Activated B cell treated with CpG ODN at 0.5 μM for 24 hours (primary cell): ENCODE measurements around the gene CYGB. TPM values are rescaled to one million over a fixed set of nuclear protein-coding genes. Genes with fewer than 3 reads are reported as not detected.

Experiments
- ATAC-seq: fragments of 200-7000 bp; cut with Tn5 transposase; one replicate; pipeline ENCODE4 v1.10.0; 2021; ENCODE audit warnings: low read depth, mild to moderate bottlenecking, moderate library complexity
- CTCF ChIA-PET: fragments of 350-600 bp; sonication (Branson Sonifier 250); formaldehyde crosslinking; loops from one replicate; lab custom pipeline; 2021; ENCODE audit warnings: antibody characterized with exemption; lab: Charles Lee
- POLR2A ChIA-PET: fragments of 350-600 bp; sonication (Branson Sonifier 250); formaldehyde crosslinking; loops from one replicate; lab custom pipeline; 2021; ENCODE audit warnings: antibody characterized with exemption; lab: Charles Lee
- DNase-seq: peaks from one replicate; pipeline ENCODE4 v3.0.0; 2022
- H3K27ac Mint-ChIP-seq: one replicate; pipeline ENCODE4 v1.8.0; 2020; ENCODE audit warnings: mixed read lengths
- H3K27me3 Mint-ChIP-seq: one replicate; pipeline ENCODE4 v1.8.0; 2021; ENCODE audit warnings: mixed read lengths
- H3K36me3 Mint-ChIP-seq: one replicate; pipeline ENCODE4 v1.8.0; 2021; ENCODE audit warnings: low read depth, mixed read lengths
- H3K4me1 Mint-ChIP-seq: one replicate; pipeline ENCODE4 v1.8.0; 2021; ENCODE audit warnings: mixed read lengths
- H3K4me3 Mint-ChIP-seq: one replicate; pipeline ENCODE4 v1.8.0; 2020; ENCODE audit warnings: mild to moderate bottlenecking, mixed read lengths
- H3K9me3 Mint-ChIP-seq: one replicate; pipeline ENCODE4 v1.8.0; 2020; ENCODE audit warnings: mixed read lengths
- intact Hi-C: fragments of 100-400 bp; cut with micrococcal nuclease; formaldehyde crosslinking; loops from one replicate; pipeline ENCODE4 v1.15.1; 2024
- total RNA-seq: library from RNA; stranded (reverse); gene quantifications from 2 replicates; pipeline ENCODE4 v1.2.3, GENCODE V29; 2022
- TF ChIP-seq, protein P1 (sequence below): fragments of 200-600 bp; IDR thresholded peaks from one replicate; pipeline ENCODE4 v1.8.0; 2022; ENCODE audit warnings: antibody characterized with exemption, mild to moderate bottlenecking

The CYGB gene
- total RNA-seq, 1 donor from 2014 or later: 0.49 TPM

DNA sequence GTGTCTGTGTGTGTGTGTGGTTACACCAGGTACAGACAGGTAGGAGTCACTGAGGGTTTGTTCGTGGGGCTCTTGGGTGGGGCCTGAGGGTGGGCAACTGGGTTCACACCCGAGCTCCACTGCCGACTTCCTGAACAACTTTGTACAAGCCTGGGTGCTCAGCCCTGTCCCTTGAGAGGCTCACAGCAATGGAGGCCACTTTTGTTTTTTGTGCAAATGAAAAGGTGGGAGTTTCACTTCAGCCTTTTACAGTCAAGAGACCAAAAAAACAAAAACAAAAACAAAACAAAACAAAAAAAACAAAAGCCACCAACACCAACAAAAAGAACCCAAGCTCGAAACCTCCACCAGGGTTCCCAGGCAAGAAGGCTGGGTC, 38.6 kb downstream of the CYGB start:
- TF ChIP-seq, protein P1, sequence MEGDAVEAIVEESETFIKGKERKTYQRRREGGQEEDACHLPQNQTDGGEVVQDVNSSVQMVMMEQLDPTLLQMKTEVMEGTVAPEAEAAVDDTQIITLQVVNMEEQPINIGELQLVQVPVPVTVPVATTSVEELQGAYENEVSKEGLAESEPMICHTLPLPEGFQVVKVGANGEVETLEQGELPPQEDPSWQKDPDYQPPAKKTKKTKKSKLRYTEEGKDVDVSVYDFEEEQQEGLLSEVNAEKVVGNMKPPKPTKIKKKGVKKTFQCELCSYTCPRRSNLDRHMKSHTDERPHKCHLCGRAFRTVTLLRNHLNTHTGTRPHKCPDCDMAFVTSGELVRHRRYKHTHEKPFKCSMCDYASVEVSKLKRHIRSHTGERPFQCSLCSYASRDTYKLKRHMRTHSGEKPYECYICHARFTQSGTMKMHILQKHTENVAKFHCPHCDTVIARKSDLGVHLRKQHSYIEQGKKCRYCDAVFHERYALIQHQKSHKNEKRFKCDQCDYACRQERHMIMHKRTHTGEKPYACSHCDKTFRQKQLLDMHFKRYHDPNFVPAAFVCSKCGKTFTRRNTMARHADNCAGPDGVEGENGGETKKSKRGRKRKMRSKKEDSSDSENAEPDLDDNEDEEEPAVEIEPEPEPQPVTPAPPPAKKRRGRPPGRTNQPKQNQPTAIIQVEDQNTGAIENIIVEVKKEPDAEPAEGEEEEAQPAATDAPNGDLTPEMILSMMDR: no peak
- CTCF ChIA-PET: interaction anchor here (1.0 to 11.4 kb wide), 5 partner anchors 18 to 45 kb away, joined by 4 to 129 read pairs (median 4); partner anchors contain the start of gene AANAT

DNA sequence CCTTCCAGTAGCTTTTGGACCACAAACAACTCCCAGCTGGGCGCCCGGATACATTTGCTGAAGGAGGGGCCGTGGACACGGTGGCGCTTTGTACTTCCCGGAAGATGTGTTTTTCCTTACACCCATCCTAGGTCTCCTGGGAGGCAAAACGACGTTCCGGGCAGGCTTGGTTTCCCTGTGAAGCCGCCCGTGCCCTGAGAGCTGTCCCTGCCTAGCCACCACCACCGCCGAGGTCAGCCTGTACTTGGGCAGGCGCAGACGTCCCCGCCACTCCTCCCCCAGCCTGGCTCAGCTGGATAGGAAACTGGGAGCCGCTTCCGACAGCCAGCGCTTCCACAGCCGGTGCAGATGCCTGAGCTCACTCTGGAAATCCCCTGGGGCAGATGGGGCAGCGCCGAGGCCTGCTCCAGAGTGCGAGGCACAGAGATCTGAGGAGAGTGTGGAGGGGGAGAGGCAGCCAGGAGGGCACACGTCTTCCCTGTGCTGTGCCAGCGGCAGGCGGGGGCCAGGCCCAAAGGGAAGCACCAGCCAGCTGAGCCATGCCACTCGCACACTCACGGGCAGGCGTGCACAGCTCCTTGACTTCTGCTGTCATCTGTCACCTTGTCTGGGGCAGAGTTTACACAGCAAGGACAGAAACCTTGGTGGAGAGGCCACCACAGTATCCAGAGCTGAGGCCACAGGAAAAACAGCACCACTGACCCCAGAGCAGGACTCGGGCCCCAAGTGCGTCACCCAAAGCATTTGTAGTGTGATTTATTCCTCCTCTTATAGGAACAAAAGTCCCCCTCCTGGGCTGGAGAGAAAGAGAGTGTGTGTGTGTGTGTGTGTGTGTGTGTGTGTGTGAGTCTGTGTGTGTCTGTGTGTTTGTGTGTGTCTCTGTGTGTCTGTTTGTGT, 39.3 kb downstream of the CYGB start:
- no peaks in the 10 kb centered on the region for H3K27me3 Mint-ChIP-seq
- H3K4me1 Mint-ChIP-seq: peaks cover 86% of the 10 kb centered on the region
- H3K9me3 Mint-ChIP-seq: no peaks in the 10 kb centered on the region
- intact Hi-C loops: no loop called here
- peaks cover 42% of the 10 kb centered on the region for H3K36me3 Mint-ChIP-seq
- peak overlapping the region; percentile 99 for H3K4me3 Mint-ChIP-seq
- POLR2A ChIA-PET: interaction anchor here (0.7 to 21.4 kb wide), 8 partner anchors 15 to 1487 kb away, joined by 4 to 769 read pairs (median 4); partner anchors contain the start of gene AANAT
- TF ChIP-seq, protein P1: no peak
- DNase-seq (no peak), ATAC-seq (peak; percentile 3)
- peak overlapping the region; percentile 95 for H3K27ac Mint-ChIP-seq
- CTCF ChIA-PET: interaction anchor here (0.8 to 11.4 kb wide), 5 partner anchors 15 to 44 kb away, joined by 4 to 129 read pairs (median 4); partner anchors contain the start of gene AANAT

More for the DNA sequence above, 38.6 kb downstream of the CYGB start:
- Mint-ChIP-seq H3K27me3 (no peaks in the 10 kb centered on the region), H3K9me3 (no peaks in the 10 kb centered on the region), H3K36me3 (peaks cover 40% of the 10 kb centered on the region), H3K4me1 (peaks cover 80% of the 10 kb centered on the region), H3K27ac (peak overlapping the region; percentile 95), H3K4me3 (peak overlapping the region; percentile 99)
- ATAC-seq: peak; percentile 19
- intact Hi-C loops: no loop called here
- POLR2A ChIA-PET: interaction anchor here (0.7 to 21.4 kb wide), 12 partner anchors 16 to 1487 kb away, joined by 3 to 769 read pairs (median 4); partner anchors contain the start of genes AANAT, JMJD6, METTL23 and UBALD2
- no peak for DNase-seq

DNA sequence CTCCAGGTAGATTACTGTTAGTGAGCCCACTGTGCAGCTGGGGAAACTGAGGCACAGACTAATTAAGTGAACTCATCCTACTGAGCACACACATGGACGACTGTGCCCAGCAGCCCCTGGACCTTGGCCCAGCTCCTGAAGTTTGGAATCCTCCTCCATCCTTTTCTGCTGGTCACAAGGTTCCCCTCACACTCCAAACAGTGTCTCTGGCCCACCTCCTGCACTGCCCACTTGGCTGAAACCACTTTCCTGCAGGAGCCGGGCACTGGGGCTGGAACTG, 39.9 kb downstream of the CYGB start:
- DNase-seq: no peak
- no peaks in the 10 kb centered on the region for H3K9me3 Mint-ChIP-seq
- TF ChIP-seq, protein P1: no peak
- ChIA-PET POLR2A (interaction anchor here (1.0 to 21.4 kb wide), 5 partner anchors 15 to 87 kb away, joined by 3 to 769 read pairs (median 6); partner anchors contain the start of gene AANAT), CTCF (interaction anchor here (0.8 to 3.0 kb wide), 3 partner anchors 15 to 39 kb away, joined by 4 to 7 read pairs (median 6); partner anchors contain the start of gene AANAT)
- H3K27me3 Mint-ChIP-seq: no peaks in the 10 kb centered on the region
- ATAC-seq: no peak
- peak overlapping the region; percentile 99 for H3K4me3 Mint-ChIP-seq
- intact Hi-C loops: no loop called here
- peaks cover 43% of the 10 kb centered on the region for H3K36me3 Mint-ChIP-seq
- peak overlapping the region; percentile 95 for H3K27ac Mint-ChIP-seq
- peaks cover 88% of the 10 kb centered on the region for H3K4me1 Mint-ChIP-seq

DNA sequence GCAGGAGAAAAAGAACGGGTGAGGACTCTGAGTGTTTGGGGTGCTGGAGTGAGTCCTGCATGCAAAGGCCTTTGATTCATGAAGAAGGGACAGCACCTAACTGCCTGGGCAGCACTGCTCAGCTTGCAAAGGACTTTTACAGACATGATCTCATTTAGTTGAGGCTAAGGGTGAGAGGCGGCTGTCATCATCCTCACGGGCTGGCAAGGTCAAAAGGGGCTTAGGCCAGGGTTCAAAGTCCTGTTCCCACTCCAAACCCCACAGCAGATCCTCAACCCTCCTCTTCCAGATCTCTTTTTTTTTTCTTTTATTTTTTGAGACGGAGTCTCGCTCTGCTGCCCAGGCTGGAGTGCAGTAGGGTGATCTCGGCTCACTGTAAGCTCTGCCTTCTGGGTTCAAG, 41.0 kb downstream of the CYGB start:
- ATAC-seq (no peak), DNase-seq (no peak)
- intact Hi-C loops: no loop called here
- H3K9me3 Mint-ChIP-seq: no peaks in the 10 kb centered on the region
- peaks cover 43% of the 10 kb centered on the region for H3K36me3 Mint-ChIP-seq
- H3K4me1 Mint-ChIP-seq: peaks cover 88% of the 10 kb centered on the region
- ChIA-PET POLR2A (interaction anchor here (1.0 to 21.4 kb wide), 4 partner anchors 14 to 88 kb away, joined by 3 to 769 read pairs (median 26); partner anchors contain the start of gene AANAT), CTCF (interaction anchor here (0.6 to 3.0 kb wide), 5 partner anchors 14 to 1325 kb away, joined by 3 to 7 read pairs (median 4); partner anchors contain the start of gene AANAT)
- H3K4me3 Mint-ChIP-seq: peak overlapping the region; percentile 99
- no peaks in the 10 kb centered on the region for H3K27me3 Mint-ChIP-seq
- H3K27ac Mint-ChIP-seq: peak overlapping the region; percentile 95
- TF ChIP-seq, protein P1: no peak
